GM12878 (cell line): ENCODE measurements around the gene ARF5. TPM values are rescaled to one million over a fixed set of nuclear protein-coding genes. Genes with fewer than 3 reads are reported as not detected.

Source experiments
- ATAC-seq: fragments of 200-7000 bp; cut with Tn5 transposase; 3 replicates; pipeline ENCODE4 v1.9.1; 2020; ENCODE audit warnings: mild to moderate bottlenecking, moderate library complexity
- BruUV-seq: library from RNA; stranded (reverse); fragments of 400-500 nt; replicated peaks from 2 replicates; lab custom pipeline; 2021; lab: Mats Ljungman, UMichigan
- CTCF ChIA-PET: fragments of 300-600 bp; sonication (Branson Sonifier 250); formaldehyde crosslinking; extraction: SDS; loops from one replicate; lab custom pipeline; 2021; ENCODE audit warnings: inconsistent platforms; lab: Yijun Ruan, JAX
- POLR2A ChIA-PET: fragments of 350-600 bp; formaldehyde crosslinking; extraction: SDS; loops from one replicate; lab custom pipeline; 2021; ENCODE audit warnings: inconsistent platforms; lab: Charles Lee
- RAD21 ChIA-PET: fragments of 300-600 bp; sonication (Branson Sonifier 250); formaldehyde crosslinking; loops from one replicate; lab custom pipeline; 2023; ENCODE audit warnings: antibody characterized with exemption; ENCODE audit not compliant: unreplicated experiment; lab: Charles Lee
- SMC1A ChIA-PET: fragments of 300-600 bp; sonication (Branson Sonifier 250); formaldehyde crosslinking; loops from one replicate; lab custom pipeline; 2023; ENCODE audit not compliant: unreplicated experiment, uncharacterized antibody; lab: Charles Lee
- DNase-seq: peaks from one replicate; pipeline ENCODE4 v3.0.0-alpha.2; 2011; ENCODE audit warnings: low read depth, low spot score
- FAIRE-seq: peaks from 3 replicates; lab custom pipeline; 2011; peaks lifted over from hg19 to GRCh38; lab: Jason Lieb, UNC
- H2AFZ ChIP-seq: 2 replicates; pipeline ENCODE4 v1.6.0; 2011; ENCODE audit warnings: low read depth, low read length, control low read depth; ENCODE audit not compliant: control insufficient read depth
- H3K27ac ChIP-seq: 2 replicates; pipeline ENCODE4 v1.5.1; 2011; ENCODE audit warnings: control low read depth; ENCODE audit not compliant: control insufficient read depth, insufficient read depth
- H3K27me3 ChIP-seq, 2 experiments: replicated peaks in 1 of 2; 2 replicates each; pipeline versions ENCODE4 v1.6.0 to v1.6.1; 2011; ENCODE audit warnings: low read length in 1 of 2; ENCODE audit not compliant: control insufficient read depth in 2 of 2, insufficient read depth in 2 of 2
- H3K36me3 ChIP-seq, 2 experiments: 2 replicates each; pipeline ENCODE4 v1.5.1; 2011; ENCODE audit warnings: low read length in 1 of 2; ENCODE audit not compliant: control insufficient read depth in 2 of 2, insufficient read depth in 2 of 2
- H3K4me1 ChIP-seq: 2 replicates; pipeline ENCODE4 v1.6.1; 2011; ENCODE audit warnings: mild to moderate bottlenecking, low read length, moderate library complexity, mixed read lengths; ENCODE audit not compliant: control insufficient read depth, insufficient read depth
- H3K4me2 ChIP-seq: 2 replicates; pipeline ENCODE4 v1.6.0; 2011; ENCODE audit warnings: control low read depth; ENCODE audit not compliant: control insufficient read depth, insufficient read depth
- H3K4me3 ChIP-seq: fragments of 200-600 bp; sonication (generic); 2 replicates; pipeline ENCODE4 v1.5.1; 2016
- H3K79me2 ChIP-seq: 2 replicates; pipeline ENCODE4 v1.6.0; 2011; ENCODE audit warnings: low read length; ENCODE audit not compliant: control insufficient read depth, insufficient read depth
- H3K9ac ChIP-seq: 2 replicates; pipeline ENCODE4 v1.8.0; 2011; ENCODE audit warnings: low read length, control low read depth, mixed read lengths; ENCODE audit not compliant: control insufficient read depth, insufficient read depth
- H3K9me3 ChIP-seq: replicated peaks from 3 replicates; pipeline ENCODE4 v1.5.1; 2011; ENCODE audit warnings: mild to moderate bottlenecking, low read length; ENCODE audit not compliant: control insufficient read depth, insufficient read depth
- H4K20me1 ChIP-seq: 2 replicates; pipeline ENCODE4 v1.6.0; 2011; ENCODE audit not compliant: control insufficient read depth, insufficient read depth
- BCL11A ChIP-seq: IDR thresholded peaks from 2 replicates; pipeline ENCODE4 v1.6.1; 2011; ENCODE audit warnings: low read depth, low read length
- BHLHE40 ChIP-seq, 2 experiments: fragments of 450-650 bp in 1 of 2; IDR thresholded peaks; 2 replicates each; pipeline ENCODE4 v1.6.1; 2011 to 2017; ENCODE audit warnings: low read depth in 2 of 2, borderline replicate concordance in 1 of 2, improper control_type of control experiment in 1 of 2, low read length in 1 of 2, mild to moderate bottlenecking in 1 of 2
- CREB1 ChIP-seq: IDR thresholded peaks from 2 replicates; pipeline ENCODE4 v1.6.1; 2012; ENCODE audit warnings: low read depth, mild to moderate bottlenecking, inconsistent platforms
- CREM ChIP-seq: IDR thresholded peaks from 2 replicates; pipeline ENCODE4 v1.6.1; 2014; ENCODE audit warnings: antibody characterized with exemption, low read depth
- EP300 ChIP-seq, 2 experiments: fragments of 150-350 bp in 1 of 2; IDR thresholded peaks; 2 replicates each; pipeline ENCODE4 v1.6.1; 2011 to 2012; ENCODE audit warnings: low read depth in 2 of 2, low read length in 2 of 2, borderline replicate concordance in 1 of 2, improper control_type of control experiment in 1 of 2, inconsistent platforms in 1 of 2; ENCODE audit not compliant: control insufficient read depth in 1 of 2
- ESRRA ChIP-seq: IDR thresholded peaks from 2 replicates; pipeline ENCODE4 v1.6.1; 2012; ENCODE audit warnings: mild to moderate bottlenecking, low read length, improper control_type of control experiment
- FOXK2 ChIP-seq: fragments of 450-650 bp; IDR thresholded peaks from 2 replicates; pipeline ENCODE4 v1.6.1; 2017; ENCODE audit warnings: mild to moderate bottlenecking, moderate library complexity
- MXI1 ChIP-seq: fragments of 150-350 bp; IDR thresholded peaks from 2 replicates; pipeline ENCODE4 v1.6.1; 2011; ENCODE audit warnings: low read depth, mild to moderate bottlenecking, inconsistent platforms, low read length, improper control_type of control experiment
- NFYA ChIP-seq: IDR thresholded peaks from 2 replicates; pipeline ENCODE4 v1.6.1; 2011; ENCODE audit warnings: low read depth, mild to moderate bottlenecking, low read length, improper control_type of control experiment, borderline replicate concordance
- NR2F1 ChIP-seq: fragments of 450-650 bp; conservative IDR thresholded peaks from 2 replicates; pipeline ENCODE4 v1.6.1; 2017; ENCODE audit warnings: mild to moderate bottlenecking
- RFX5 ChIP-seq: IDR thresholded peaks from 2 replicates; pipeline ENCODE4 v1.6.1; 2011; ENCODE audit warnings: low read depth, low read length, improper control_type of control experiment
- WGBS: methylation state at CpG from one replicate; pipeline ENCODE4 v1.1.6; 2016; ENCODE audit warnings: low lambda C conversion rate; ENCODE audit not compliant: insufficient replicate concordance, insufficient coverage; ENCODE audit errors: missing lambda C conversion rate; 5-methylcytosine and 5-hydroxymethylcytosine counted together
- in situ Hi-C: fragments of 300-500 bp; cut with MboI; formaldehyde crosslinking; loops from 9 replicates; pipeline ENCODE4 v1.14.3; 2018; ENCODE audit warnings: mixed read lengths
- intact Hi-C: fragments of 100-400 bp; cut with micrococcal nuclease; formaldehyde crosslinking; loops from one replicate; pipeline ENCODE4 v1.14.2; 2022; ENCODE audit not compliant: unreplicated experiment
- polyA plus RNA-seq, 11 experiments: library from polyadenylated mRNA; depleted of rRNA in 4 of 11; unstranded in 6 of 11; stranded (reverse) in 5 of 11; fragments of >200 nt; fragmentation: Nextera tagmentation in 4 of 11; fragmentation: Illumina TruSeq in 1 of 11; extraction: Ambion mirVana in 4 of 11; extraction: Trizol in 1 of 11; gene quantifications; 1 replicate in 1 of 11; 2 replicates in 10 of 11; pipeline versions ENCODE4 v1.2.1 to v1.2.3, GENCODE V29; 2011 to 2016; ENCODE audit warnings: inconsistent platforms in 2 of 11, missing spikeins in 2 of 11, low read depth in 1 of 11
- total RNA-seq, 4 experiments: library from RNA; depleted of rRNA in 3 of 4; stranded (reverse); fragments of >200 nt in 3 of 4; fragmentation: Illumina TruSeq in 1 of 4; extraction: Trizol in 1 of 4; gene quantifications; 2 replicates each; pipeline versions ENCODE4 v1.2.1 to v1.2.3, GENCODE V29; 2013 to 2021
- TF ChIP-seq, protein P1 (sequence below): IDR thresholded peaks from 2 replicates; pipeline ENCODE4 v1.6.1; 2011; ENCODE audit warnings: low read depth, mild to moderate bottlenecking, low read length, moderate library complexity, borderline replicate concordance; ENCODE audit errors: extremely low read depth
- TF ChIP-seq, protein P2 (sequence below): IDR thresholded peaks from 2 replicates; pipeline ENCODE4 v1.6.1; 2011; ENCODE audit warnings: mild to moderate bottlenecking, low read depth, low read length, moderate library complexity; ENCODE audit not compliant: insufficient replicate concordance
- TF ChIP-seq, protein P3 (sequence below): fragments of 450-650 bp; IDR thresholded peaks from 2 replicates; pipeline ENCODE4 v1.6.1; 2018; ENCODE audit warnings: borderline replicate concordance, mild to moderate bottlenecking; ENCODE audit not compliant: partially characterized antibody
- TF ChIP-seq, protein P4 (sequence below): fragments of 450-650 bp; IDR thresholded peaks from 2 replicates; pipeline ENCODE4 v1.6.1; 2017; ENCODE audit warnings: low read depth, mild to moderate bottlenecking, moderate library complexity

Gene ARF5
- total and polyA plus RNA-seq, 10 of the 15 experiments (the other 5 are each of a cell fraction or from before 2014, with no cell fraction given): 11.0 to 210 (median 131) TPM

DNA sequence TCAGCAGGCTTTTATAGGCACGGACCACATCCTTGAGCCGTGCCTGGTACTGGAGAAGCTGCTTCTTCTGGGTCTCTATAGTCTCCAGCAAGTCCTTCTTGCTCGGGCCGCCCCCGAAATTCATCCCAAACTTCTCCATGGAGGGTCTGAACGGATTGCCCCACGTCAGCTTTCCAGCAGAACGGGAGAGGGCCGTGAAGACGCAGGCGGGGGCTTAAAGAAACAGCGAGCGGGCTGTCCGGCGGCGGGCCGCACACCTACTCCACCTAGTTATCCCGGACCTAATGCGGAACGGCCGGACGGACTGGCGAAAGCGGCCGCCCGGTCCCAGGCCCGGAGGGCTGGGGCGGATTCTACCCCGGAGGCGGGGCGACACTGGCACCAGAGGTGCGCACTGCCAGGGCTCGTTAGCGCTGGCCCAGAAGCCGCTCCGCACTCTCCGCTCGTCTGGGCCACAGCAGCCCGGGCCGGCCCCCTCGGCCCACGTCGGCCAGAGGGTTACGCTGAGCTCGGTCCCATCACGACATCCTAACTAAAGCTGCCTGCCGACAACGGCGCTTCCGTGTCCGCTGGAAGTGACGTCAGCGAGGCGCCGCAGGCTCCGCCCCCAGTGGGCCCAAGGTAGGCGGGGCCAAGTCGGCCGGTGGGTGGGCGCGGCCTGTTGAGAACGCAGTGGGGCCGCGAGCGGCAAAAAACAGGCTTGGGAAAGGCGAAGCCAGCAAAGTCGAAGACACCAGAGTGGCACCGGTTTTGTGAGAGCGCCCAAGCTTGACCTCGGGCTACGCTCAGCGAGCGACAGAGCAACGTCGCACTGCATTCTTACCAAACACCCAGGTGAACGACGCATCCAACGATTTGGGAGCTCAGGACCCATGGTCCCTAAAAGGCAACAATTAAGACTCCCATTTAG lies 2.9 kb upstream of the ARF5 start, which contains the start of gene GCC1:
TSS of gene GCC1 (minus strand) at position 553 of the 910 bp plus-strand sequence. CDS start at position 139, 414 bp downstream.
- peak within 1 kb of the TSS; percentile 99 for H3K4me2 ChIP-seq
- POLR2A ChIA-PET: interaction anchor here (0.6 to 2.5 kb wide), 5 partner anchors 32 to 520 kb away, joined by 3 to 6 read pairs (median 5); no protein-coding TSS in a partner anchor
- peak within 1 kb of the TSS; percentile 97 for H3K4me3 ChIP-seq
- H3K9ac ChIP-seq: peak within 1 kb of the TSS; percentile 91
- peak within 1 kb of the TSS; percentile 94 for H2AFZ ChIP-seq
- peak within 1 kb of the TSS; percentile 74 for H3K27ac ChIP-seq
- SMC1A ChIA-PET: no interaction called here
- H3K27me3 ChIP-seq: no peaks in the 10 kb centered on the region
- H3K36me3 ChIP-seq: peaks cover 3 to 5% of the 10 kb centered on the region in 2 experiments; a peak in 3 of 4 replicates
- intact Hi-C loops (no loop called here), in situ Hi-C loops (no loop called here)
- peak; percentile 52 for DNase-seq
- RAD21 ChIA-PET: interaction anchor here (2.0 to 2.5 kb wide), 2 partner anchors 35 to 66 kb away, joined by 5 read pairs; no protein-coding TSS in a partner anchor
- BruUV-seq: TSS peak; percentile 69
- peak; percentile 84 for ATAC-seq
- H3K9me3 ChIP-seq: no peaks in the 10 kb centered on the region
- H3K79me2 ChIP-seq: peaks cover 30% of the 10 kb centered on the region
- peak; percentile 86 for FAIRE-seq
- 4% methylated on average over 78 of the region's 78 CpGs for WGBS
- CTCF ChIA-PET: interaction anchor here (0.6 to 4.2 kb wide), 3 partner anchors 9 to 1323 kb away, joined by 4 to 17 read pairs (median 4); partner anchors contain the start of gene FSCN3
- peaks cover 15% of the 10 kb centered on the region for H3K4me1 ChIP-seq
- H4K20me1 ChIP-seq: no peaks in the 10 kb centered on the region
- TF ChIP-seq, protein P1, sequence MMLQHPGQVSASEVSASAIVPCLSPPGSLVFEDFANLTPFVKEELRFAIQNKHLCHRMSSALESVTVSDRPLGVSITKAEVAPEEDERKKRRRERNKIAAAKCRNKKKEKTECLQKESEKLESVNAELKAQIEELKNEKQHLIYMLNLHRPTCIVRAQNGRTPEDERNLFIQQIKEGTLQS: no peak
- TF ChIP-seq NR2F1 (0 out of 2 replicates have a peak, but pooled peaks have one; percentile 11), BHLHE40 (IDR thresholded peaks at IDR 0.05; ENCODE audit: borderline replicate concordance in 1 of 2, low read depth in 2 of 2, low read length in 1 of 2) (peak; percentile 13 to 54; a peak in 1 of 4 replicates), FOXK2 (no peak), NFYA (no peak), BCL11A (no peak), ESRRA (0 out of 2 replicates have a peak, but pooled peaks have one; percentile 13), CREB1 (peak; percentile 96), EP300 (IDR thresholded peaks at IDR 0.05; ENCODE audit: borderline replicate concordance in 1 of 2, control insufficient read depth in 1 of 2, low read depth in 2 of 2, low read length in 2 of 2) (no peak), CREM (peak; percentile 98), MXI1 (0 out of 2 replicates have a peak, but pooled peaks have one; percentile 16), RFX5 (0 out of 2 replicates have a peak, but pooled peaks have one; percentile 45)
- TF ChIP-seq, protein P2, sequence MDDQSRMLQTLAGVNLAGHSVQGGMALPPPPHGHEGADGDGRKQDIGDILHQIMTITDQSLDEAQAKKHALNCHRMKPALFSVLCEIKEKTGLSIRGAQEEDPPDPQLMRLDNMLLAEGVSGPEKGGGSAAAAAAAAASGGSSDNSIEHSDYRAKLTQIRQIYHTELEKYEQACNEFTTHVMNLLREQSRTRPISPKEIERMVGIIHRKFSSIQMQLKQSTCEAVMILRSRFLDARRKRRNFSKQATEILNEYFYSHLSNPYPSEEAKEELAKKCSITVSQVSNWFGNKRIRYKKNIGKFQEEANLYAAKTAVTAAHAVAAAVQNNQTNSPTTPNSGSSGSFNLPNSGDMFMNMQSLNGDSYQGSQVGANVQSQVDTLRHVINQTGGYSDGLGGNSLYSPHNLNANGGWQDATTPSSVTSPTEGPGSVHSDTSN: no peak
- TF ChIP-seq, protein P3, sequence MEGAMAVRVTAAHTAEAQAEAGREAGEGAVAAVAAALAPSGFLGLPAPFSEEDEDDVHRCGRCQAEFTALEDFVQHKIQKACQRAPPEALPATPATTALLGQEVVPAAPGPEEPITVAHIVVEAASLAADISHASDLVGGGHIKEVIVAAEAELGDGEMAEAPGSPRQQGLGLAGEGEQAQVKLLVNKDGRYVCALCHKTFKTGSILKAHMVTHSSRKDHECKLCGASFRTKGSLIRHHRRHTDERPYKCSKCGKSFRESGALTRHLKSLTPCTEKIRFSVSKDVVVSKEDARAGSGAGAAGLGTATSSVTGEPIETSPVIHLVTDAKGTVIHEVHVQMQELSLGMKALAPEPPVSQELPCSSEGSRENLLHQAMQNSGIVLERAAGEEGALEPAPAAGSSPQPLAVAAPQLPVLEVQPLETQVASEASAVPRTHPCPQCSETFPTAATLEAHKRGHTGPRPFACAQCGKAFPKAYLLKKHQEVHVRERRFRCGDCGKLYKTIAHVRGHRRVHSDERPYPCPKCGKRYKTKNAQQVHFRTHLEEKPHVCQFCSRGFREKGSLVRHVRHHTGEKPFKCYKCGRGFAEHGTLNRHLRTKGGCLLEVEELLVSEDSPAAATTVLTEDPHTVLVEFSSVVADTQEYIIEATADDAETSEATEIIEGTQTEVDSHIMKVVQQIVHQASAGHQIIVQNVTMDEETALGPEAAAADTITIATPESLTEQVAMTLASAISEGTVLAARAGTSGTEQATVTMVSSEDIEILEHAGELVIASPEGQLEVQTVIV: peak; percentile 81
- TF ChIP-seq, protein P4, sequence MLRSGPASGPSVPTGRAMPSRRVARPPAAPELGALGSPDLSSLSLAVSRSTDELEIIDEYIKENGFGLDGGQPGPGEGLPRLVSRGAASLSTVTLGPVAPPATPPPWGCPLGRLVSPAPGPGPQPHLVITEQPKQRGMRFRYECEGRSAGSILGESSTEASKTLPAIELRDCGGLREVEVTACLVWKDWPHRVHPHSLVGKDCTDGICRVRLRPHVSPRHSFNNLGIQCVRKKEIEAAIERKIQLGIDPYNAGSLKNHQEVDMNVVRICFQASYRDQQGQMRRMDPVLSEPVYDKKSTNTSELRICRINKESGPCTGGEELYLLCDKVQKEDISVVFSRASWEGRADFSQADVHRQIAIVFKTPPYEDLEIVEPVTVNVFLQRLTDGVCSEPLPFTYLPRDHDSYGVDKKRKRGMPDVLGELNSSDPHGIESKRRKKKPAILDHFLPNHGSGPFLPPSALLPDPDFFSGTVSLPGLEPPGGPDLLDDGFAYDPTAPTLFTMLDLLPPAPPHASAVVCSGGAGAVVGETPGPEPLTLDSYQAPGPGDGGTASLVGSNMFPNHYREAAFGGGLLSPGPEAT: 0 out of 2 replicates have a peak, but pooled peaks have one; percentile 43
